HG03558 (cell line): ENCODE data around the gene NOB1.

Experiments used
- ATAC-seq: cut with Tn5 transposase; IDR thresholded peaks from one replicate; pipeline ENCODE4 v1.9.1; 2021; ENCODE audit warnings: moderate number of reproducible peaks; ENCODE audit not compliant: unreplicated experiment; ENCODE audit errors: extremely low read depth

NOB1 gene

GRCh38 chr16:69725480-69726312, 29.0 kb downstream of the NOB1 start:
- ATAC-seq, result no peak

- no peak for ATAC-seq
These were observed 29.7 kb downstream of the NOB1 start for GRCh38 chr16:69724981-69725479.

GRCh38 chr16:69724414-69724873, 30.3 kb downstream of the NOB1 start:
- no peak for ATAC-seq

- ATAC-seq, result no peak
These were observed 33.2 kb downstream of the NOB1 start for GRCh38 chr16:69721441-69721957.

DNA sequence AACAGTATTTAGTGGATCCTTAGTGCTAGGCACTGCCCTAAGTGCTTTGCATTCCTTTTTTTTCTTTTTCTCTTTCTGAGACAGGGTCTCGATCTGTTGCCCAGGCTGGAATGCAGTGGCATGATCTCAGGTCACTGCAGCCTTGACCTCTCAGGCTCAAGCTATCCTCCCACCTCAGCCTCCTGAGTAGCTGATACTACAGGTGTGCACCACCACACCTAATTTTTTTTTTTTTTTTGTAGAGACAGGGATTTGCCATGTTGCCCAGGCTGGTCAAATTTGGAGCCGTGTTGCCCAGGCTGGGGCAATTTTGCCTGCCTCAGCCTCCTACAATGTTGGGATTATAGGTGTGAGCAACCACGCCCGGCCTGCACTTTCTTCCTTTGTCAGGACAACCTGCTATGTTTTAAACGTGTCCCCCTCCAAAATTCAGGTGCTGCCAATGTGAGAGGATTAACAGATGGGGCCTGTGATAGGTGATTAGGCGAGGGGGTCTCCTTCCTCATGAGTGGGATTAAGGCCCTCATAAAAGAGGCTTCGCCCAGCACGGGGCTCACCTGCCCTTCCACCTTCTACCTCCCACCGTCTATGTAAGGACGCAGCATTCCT, 33.8 kb downstream of the NOB1 start:
- no peak for ATAC-seq

GRCh38 chr16:69718111-69718764, 36.5 kb downstream of the NOB1 start:
- no peak for ATAC-seq

DNA sequence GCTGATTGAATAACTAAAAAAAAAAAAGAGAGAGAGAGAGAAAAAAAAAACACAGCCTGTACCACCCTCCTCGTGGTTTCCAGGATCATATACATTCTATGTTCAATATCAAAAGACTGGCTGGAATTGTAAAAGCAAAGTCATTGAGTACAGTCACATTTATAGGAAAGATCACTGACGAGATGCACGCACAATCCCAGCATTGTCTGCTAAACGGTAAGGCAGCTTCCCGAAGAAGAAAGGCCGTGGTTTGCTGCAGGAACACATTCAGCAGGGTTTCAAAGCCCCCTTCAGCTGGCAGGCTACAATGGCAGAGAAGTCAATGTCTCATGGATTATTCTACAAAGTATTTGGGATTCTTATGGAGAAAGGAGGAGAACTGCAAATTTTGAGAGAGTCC, 37.7 kb downstream of the NOB1 start:
- ATAC-seq, result no peak

GRCh38 chr16:69712914-69713581, 41.7 kb downstream of the NOB1 start:
- ATAC-seq, result no peak

DNA sequence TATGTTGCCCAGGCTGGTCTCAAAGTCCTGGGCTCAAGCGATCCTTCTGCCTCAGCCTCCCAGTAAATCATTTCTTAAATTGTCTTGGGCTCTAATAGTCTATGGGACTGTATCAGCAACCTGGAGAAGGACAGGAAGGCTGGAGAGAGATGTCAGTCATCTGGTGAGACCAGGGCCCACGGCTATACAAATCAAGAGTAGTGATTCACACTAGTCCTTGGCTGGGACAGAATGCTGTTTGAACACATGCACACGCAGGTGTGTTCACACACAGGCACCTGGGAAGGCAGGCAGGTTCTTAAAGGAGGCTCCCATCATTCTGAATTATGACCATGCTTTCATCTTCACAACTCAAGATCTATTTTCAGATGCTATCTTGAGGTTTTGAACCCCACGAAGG, 42.4 kb downstream of the NOB1 start:
- no peak for ATAC-seq

GRCh38 chr16:69711115-69711740, 43.5 kb downstream of the NOB1 start:
- no peak for ATAC-seq

DNA sequence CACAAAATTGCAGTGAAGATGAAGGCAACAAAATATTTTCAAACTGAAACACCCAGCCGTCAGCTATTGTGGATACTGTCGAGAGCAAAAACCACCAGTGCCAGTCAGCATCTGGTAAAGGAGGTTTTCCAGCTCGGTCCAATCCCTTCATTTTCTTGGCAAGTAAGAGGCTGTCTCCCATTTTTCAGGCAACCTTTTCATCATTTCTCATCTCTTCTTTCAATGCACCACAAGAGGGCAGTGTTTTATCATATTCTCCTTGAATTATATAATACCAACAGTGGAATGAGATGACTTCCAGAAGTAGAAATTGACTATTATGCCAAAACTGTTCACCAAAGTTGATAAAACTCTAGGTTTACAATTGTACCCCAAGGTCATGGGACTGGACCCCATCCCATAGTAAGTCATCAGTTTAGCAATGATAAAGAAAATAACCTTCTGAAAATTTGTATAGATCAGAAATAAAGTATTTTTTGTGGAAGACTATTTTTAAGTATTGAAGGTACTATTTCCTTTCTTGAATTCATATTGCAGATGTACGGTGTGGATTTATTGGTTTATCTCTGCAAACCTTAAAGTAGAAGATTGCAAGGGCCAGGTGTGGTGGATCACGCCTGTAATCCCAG, 45.2 kb downstream of the NOB1 start:
- ATAC-seq, result no peak

DNA sequence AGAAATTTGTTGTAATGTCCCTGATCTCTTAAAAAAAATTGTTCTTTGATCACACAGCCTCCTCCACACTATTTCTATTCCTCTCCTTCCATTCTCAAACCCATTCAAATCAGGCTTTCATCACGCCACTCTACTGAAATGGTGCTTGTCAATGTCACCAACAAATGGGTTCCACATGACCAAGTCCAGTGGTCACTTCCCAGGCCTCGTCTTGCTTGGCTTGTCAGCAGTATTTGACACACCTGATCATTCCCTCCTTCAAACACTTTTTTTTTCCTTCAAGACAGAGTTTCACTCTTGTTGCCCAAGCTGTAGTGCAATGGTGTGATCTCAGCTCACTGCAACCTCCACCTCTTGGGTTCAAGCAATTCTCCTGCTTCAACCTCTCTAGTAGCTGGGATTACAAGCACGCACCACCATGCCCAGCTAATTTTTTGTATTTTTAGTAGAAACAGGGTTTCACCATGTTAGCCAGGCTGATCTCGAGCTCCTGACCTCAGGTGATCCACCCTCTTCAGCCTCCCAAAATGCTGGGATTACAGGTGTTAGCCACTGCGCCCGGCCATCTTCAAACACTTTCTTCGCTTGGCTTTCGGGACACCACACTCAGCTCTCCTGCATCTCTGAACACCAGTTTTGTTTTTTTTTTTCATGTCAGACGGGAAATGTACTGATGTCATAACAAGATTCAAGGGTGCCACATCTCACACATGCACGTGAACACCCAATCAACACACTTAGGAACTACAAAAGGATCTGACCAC, 46.6 kb downstream of the NOB1 start:
- ATAC-seq, result no peak

- no peak for ATAC-seq
These were observed 47.8 kb downstream of the NOB1 start for GRCh38 chr16:69706975-69707340.

DNA sequence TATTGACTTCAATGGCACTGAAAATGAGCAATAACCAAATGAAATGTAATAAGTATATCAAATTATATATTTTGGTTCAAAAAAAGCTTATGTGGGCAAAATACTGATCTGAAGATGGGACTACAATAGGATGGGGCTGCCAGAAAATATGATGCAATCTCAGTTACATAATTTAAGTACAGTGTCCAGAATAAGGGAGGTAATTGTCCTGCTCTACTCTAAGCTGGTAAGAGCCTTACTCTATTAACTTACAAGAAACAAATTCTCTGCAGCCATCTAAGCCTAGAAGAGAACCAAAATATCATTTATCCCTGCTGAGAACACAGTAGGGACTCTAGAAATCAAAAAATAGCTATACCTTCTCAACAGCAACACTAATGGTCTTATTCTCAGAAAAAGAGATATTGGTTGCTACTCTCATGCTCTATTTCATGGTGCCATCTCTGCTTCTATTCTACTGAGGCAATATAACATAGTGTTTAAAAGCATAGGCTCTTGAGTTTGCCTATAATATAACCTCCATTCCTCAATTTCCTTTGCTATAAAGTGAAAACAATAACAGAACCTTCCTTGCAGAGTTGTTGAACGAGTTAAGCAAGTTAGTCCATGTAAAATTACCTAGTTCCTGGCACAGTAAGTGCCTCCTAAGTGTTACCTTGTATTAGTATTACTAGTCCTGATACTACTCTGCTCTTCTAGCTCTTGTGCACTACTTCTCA, 48.3 kb downstream of the NOB1 start:
- no peak for ATAC-seq

- ATAC-seq, result no peak
These were observed 51.1 kb downstream of the NOB1 start for GRCh38 chr16:69703638-69704037.

- no peak for ATAC-seq
These were observed 52.9 kb downstream of the NOB1 start for GRCh38 chr16:69701866-69702265.

DNA sequence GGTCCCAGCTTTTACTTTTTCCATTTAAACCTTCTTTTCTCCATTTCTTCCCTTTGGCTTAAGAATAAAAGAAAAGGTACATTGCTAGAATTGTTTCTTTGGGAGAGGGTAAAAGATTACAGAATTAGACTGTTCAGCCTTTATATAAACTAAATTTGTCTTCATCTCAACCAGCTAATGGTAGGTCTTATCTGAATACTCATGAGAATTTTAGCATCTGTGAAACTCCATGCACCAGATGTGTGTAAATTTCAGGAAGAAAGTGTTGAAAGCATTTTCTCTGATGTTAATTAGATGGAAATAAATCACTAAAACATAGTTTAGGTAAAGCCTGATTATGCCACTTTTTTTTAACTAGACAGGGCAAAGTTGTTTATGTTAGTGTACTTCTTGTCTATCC, 53.3 kb downstream of the NOB1 start:
- no peak for ATAC-seq

- no peak for ATAC-seq
These were observed 54.8 kb downstream of the NOB1 start for GRCh38 chr16:69699915-69700314.
